ENCODE data around the gene KAT7. TPM values are rescaled to one million over a fixed set of nuclear protein-coding genes. Genes with fewer than 3 reads are reported as not detected.
"Not testable (repeated sequence)": the region's sequence is repeated elsewhere in the genome, so short reads cannot be mapped to it uniquely, and the experiment has no call there.

The KAT7 gene
- total RNA-seq, 4 donors from 2014 or later: 19.9 to 32.6 (median 21.0) TPM

DNA sequence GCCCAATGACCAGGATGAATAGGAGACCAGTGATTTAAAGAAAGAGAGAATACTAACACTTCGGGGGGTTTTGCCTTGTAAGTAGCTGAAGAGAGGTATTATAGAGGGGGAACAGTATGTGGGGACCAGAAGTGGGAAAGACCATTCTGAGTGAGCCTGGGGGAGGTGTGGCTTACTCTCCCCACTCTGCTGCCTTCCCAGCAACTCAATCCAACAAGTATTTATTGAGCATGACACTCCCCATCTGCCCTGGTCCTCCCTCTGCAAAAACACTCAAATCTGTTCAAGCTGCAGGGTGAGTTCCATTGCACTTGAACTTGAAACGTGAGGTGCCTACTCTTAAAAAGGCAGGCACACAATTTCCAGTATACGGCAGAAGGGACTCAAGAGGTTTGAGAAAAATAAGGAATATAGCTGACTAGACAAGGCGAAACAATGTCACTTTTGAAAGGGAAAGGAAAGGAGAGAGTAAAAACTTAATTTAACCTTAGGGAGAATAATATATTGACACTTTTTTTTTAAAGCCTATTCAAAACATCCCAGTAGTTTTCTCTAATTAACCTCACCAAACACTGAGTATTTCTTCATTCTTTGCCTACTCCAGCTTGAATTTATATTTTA lies 32.7 kb upstream of the KAT7 start:
- no peak for DNase-seq (ENCODE audit: low spot score)
- no peak for TF ChIP-seq CTCF (IDR thresholded peaks at IDR 0.05)
- ATAC-seq (ENCODE audit: low FRiP score): no peak

DNA sequence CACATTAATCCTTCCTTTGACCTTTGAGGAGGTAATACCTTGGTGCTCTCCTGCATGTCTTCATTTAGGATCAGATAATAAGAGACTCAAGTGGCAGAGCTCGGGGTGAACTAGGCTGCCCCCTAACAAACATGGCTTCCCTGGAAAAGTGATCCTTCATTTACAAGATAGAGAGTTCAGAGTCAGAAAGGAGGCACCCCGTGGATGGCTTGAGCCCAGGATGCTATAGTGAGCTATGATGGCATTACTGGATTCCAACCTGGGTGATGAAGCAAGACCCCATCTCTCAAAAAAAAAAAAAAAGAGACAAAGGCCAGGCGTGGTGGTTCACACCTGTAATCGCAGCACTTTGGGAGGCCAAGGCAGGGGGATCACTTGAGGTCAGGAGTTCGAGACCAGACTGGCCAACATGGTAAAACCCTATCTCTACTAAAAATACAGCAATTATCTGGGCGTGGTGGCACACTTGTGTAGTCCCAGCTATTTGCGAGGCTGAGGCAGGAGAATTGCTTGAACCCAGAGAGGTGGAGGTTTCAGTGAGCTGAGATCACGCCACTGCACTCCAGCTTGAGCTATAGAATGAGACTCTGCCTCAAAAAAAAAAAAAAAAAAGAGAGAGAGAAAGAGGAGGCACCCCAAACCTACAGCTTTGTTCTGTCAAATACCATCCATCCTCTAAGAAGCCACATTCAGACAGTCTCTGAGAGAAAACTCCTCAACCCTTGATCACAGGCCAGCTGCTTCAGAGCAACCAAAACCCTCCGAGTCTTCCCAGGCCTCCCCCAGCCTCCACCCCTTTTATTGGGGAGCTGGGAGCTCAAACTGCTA lies 31.9 kb upstream of the KAT7 start:
- no peak for ATAC-seq (ENCODE audit: low FRiP score)
- no peak for DNase-seq (ENCODE audit: low spot score)
- no peak for TF ChIP-seq CTCF (IDR thresholded peaks at IDR 0.05)

GRCh38 chr17:49757151-49757777 lies 31.2 kb upstream of the KAT7 start:
- DNase-seq (ENCODE audit: low spot score) (no peak), ATAC-seq (ENCODE audit: low FRiP score) (no peak)
- no peak for TF ChIP-seq CTCF (IDR thresholded peaks at IDR 0.05)

DNA sequence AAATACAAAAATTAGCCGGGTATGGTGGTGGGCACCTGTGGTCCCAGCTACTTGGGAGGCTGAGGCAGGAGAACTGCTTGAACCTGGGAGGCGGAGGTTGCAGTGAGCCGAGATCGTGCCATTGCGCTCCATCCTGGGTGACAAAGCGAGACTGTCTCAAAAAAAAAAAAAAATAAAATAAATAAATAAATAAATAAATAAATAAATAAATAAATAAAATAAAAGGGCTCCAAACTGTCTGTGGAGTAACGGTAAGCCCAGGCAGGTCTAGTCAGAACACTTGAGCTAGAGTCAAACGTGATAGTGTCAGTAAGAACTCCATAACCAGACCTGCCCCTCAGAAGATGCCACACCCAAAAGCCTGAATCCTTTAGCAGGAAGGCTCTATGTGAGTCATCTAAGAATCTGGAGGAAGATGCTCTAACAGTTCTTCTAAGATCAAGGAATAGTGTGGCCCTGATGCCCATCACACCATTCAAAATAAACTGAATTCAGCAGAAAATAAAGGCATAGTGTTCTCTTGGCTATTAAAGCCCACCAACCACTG lies 29.9 kb upstream of the KAT7 start:
- not testable (repeated sequence) for DNase-seq (ENCODE audit: low spot score); ATAC-seq (ENCODE audit: low FRiP score)

GRCh38 chr17:49759203-49759602 lies 29.3 kb upstream of the KAT7 start:
- no peak for TF ChIP-seq CTCF (IDR thresholded peaks at IDR 0.05)
- no peak for DNase-seq (ENCODE audit: low spot score)
- ATAC-seq (ENCODE audit: low FRiP score): no peak

- no peak for TF ChIP-seq CTCF (IDR thresholded peaks at IDR 0.05)
- DNase-seq (ENCODE audit: low spot score): no peak
Measured at GRCh38 chr17:49760296-49760695, 28.2 kb upstream of the KAT7 start.

DNA sequence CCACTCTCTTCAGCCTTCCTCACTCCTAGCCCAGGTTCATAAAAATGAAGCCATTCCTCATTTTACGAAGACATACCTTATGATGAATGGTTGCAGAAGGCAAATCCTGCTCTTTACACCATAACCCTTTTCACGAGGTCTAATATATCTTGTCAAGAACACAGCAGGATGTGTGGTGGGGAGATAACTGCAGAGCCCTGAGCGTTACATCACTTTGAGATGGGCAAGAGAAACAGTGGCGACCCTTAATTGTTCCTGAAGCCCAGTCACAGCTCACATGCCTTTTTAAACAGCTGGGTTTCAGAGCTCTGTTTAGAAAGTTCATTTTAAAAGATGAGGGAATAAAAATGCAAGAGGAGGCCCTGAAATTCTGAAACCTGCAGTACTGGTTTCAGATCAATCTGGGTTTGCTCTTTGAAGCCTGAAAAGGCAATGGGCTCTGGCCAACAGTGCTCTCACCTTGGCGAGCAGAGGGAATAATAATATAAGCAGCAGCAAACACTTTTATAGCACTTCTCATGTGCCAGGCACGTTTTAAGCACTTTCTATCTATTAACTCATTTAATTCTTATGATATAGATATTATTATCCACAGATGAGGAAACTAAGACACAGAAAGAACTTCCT lies 27.4 kb upstream of the KAT7 start:
- ATAC-seq (ENCODE audit: low FRiP score) (no peak), DNase-seq (ENCODE audit: low spot score) (no peak)
- no peak for TF ChIP-seq CTCF (IDR thresholded peaks at IDR 0.05)

More at GRCh38 chr17:49760296-49760695, 28.2 kb upstream of the KAT7 start:
- ATAC-seq (ENCODE audit: low FRiP score): no peak

Data from omental fat pad (tissue), 4 donors.